Endometrial microvascular endothelial cells (primary cell): ENCODE measurements around the gene SLC16A7. TPM values are rescaled to one million over a fixed set of nuclear protein-coding genes. Genes with fewer than 3 reads are reported as not detected.

Source experiments
- in situ Hi-C: cut with HindIII; loops from 2 replicates; pipeline ENCODE4 v1.10.0; 2017; ENCODE audit warnings: low sequenced_read_pairs, low pct_unique_long_range_greater_than_20kb; ENCODE audit errors: inconsistent ontology term
- total RNA-seq: library from RNA; depleted of rRNA; stranded (reverse); fragments of >200 nt; gene quantifications from one replicate; pipeline ENCODE4 v1.2.3, GENCODE V29; 2015; ENCODE audit errors: inconsistent ontology term

SLC16A7 gene
- total RNA-seq, 1 donor from 2014 or later, result 9.5 TPM

DNA sequence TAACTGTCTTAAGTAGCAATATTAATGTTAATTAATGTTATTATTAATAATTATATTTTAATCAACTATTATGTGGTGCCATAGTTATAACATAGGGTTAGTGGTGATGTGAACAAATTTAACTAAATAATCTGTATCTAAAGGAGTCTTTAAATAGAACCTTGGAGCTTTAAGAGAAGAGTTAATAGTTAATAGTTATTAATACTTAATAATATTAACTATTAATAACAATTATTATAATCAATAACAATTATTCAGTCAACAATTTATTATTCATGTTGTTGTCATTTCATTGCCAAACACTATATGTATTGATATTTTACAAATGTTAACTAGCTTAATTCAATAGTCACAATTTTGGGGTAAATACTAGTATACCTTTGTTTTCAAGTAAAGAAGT is 58.2 kb downstream of the SLC16A7 start:
- in situ Hi-C loops, result no loop called here

DNA sequence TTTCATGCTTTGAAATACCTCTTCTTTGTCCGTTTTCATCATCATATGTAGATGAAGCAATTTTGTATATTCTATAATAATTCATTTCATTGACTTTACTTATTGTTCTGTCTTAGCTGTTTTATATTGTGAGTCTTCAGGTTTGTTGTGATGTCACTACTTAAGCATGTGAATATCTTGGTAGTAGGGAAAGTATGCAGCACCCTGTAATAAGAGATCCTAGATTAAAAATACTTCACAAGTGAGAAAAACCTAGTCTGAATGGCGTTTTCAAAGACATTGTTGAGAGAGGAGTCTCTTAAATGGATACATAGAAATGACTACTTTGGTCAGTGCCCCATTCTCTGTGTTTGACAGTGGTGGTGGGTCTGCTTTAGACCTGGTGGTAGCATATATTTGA is 61.4 kb downstream of the SLC16A7 start:
- in situ Hi-C loops, result no loop called here

DNA sequence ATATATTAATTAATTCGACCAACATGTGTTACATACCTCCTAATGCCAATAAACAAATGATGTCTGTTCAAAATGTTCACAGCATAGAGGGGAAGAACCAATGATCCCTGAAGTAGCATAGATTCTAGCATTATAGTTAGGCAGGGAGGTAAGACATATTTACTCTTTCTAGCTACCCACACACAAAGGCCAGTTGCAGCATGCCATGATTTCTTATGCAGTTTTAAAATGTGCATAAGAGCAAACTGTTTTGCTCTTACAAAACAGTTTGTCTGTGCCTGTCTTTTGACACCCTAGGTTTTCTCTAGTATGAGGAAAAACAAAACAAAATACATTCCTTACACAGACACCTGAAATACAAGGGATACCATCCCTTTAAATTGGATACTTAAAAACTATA is 61.9 kb downstream of the SLC16A7 start:
- in situ Hi-C loops, result no loop called here

DNA sequence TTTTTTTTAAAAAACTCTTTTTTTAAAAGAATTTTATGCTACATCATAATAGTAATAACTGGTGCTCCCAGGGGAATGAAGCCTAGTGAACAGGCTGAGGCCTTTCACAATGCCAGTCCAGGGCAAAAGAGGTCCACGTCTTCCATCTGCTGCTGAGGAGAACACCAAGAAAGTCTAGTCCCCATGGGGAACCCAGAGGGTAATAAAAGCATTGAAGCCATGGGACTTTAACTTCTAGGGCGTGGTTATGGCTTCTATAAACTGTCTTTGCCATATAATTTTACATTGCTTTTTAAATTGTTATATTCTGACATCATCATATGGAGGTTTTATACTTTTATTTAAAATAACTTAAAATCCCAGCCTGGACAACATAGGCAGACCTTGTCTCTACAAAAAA is 64.3 kb downstream of the SLC16A7 start:
- in situ Hi-C loops, result no loop called here

DNA sequence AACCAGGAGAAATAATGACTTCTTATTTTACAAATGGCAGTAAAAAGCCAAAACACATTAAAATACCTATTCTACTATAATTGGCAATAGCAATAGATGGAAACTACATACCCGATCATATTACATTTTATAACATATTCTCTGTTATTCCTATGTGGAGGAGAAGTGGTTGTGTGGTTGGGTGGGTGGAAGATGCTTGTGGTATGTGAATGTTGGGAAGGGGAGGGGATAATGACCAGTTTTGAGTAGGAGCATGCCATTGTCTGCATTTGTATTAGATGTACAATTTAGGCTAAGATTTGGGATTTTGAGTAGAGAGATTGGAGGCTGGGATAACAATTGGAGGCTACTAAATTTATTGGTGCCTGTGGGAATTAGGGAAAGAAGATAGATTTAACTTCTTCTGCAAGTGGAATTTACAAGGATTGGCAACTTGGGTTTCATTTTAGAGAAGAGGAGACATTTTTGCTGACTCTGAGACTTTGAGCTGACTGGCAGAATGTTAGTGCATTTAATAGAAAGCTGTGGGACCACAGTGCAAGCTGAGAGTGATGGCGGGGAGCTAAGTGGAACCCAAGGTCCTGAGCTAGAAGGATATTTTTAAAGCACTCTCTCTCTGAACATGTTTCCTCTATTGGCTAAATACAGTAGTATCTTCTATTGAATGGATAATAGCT is 65.2 kb downstream of the SLC16A7 start:
- in situ Hi-C loops, result no loop called here

DNA sequence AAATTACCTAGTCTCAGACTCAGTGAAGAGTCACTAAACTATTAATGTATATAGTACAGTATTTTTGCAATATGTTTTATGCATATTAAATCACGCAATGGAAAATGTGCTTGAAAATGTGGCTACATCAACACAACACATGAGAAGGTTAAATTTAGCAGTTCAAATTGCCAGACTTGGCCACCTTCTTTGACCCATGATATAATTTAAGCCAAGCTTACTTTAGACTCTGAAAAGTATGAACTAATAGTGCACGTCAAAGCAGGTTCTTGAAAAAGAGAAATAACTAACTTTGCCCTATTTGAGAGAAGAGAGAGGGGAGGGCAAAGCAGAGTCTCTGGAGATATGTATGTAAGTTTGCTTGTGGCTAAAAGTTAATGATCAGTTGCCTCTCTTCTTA is 68.7 kb downstream of the SLC16A7 start:
- in situ Hi-C loops, result no loop called here

DNA sequence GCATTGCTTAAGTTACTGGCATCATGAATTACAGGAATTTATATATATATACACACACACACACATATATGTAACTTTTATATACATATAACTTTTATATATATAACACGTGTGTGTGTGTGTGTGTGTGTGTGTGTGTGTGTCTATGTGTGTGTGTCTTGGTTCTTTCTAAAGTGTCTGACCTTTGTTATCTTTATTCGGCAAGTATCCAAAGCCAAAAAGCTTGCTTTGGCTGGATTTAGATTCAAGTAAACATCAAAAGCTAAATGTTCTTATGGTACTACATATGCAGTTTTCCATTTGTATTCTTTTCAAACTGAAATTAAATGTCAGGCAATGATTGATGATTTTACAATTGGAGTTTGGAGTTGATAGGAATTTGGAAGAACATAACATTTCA is 69.9 kb downstream of the SLC16A7 start:
- in situ Hi-C loops, result no loop called here

DNA sequence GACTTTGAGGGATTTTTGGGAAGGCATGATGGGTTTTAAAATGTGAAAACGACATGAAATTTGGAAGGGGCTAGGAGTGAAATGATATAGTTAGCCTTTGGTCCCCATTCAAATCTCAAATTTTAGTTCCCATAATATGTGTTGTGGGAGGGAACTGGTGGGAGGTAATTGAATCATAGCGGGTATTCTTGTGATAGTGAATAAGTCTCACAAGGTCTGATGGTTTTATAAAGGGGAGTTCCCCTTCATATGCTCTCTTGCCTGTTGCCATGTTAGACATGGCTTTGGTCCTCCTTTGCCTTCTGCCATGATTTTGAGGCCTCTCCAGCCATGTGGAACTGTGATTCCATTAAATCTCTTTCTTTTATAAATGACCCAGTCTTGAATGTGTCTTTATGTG is 72.8 kb downstream of the SLC16A7 start:
- in situ Hi-C loops, result no loop called here

DNA sequence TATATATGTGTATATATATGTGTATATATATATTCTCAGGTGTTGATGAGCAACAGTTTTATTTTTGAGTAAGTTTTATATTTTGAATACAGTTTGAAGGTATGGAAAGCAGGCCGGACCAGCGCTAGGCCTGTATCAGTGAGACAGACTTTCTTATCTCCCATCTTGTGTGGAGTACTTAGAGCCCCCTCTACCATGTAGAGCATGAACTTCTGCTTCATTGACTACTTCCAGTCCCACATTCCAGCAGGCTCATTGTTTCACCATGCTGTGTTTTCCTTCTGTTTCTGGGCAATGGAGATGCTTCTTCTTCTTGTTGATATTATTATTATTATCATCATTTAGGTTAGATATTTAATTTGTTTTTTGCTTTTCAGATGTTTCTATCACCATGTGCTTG is 76.4 kb downstream of the SLC16A7 start:
- in situ Hi-C loops, result no loop called here

DNA sequence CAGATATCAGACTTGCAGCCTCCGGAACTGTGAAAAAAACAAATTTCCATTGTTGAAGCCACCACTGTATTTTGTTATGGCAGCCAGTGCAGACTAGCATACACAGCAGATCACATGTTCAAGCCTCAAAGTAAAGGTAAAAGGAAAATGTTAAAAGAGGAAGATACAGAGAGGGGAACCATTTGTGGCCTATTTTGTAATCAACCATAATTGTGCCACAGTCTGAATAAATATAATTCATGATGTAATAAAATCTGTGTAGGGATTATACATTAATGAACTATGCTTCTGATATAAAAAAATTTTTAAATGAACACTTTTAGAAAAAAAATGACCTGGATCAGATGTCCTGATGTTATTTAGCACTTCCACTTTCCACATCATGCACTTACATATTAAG is 79.6 kb downstream of the SLC16A7 start:
- in situ Hi-C loops, result no loop called here

DNA sequence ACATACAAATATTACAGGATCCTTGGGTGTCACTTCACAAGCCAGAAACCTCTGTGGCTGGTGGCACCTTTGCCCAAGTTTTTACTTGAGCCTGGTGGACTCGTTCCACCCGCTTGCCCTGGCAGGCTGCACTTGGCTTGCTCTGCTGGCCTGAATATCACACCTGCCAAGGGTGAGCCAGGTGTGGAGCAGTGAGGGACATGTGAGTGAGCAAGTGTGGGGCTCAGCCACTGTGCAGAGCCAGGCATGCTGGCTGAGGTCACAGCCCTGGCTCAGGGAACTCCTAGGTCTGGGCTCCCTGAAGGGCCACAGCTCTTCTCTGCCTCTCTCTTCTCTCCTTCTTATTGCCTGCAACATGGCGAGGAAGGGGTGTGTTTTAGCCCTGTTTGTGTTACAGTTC is 82.0 kb downstream of the SLC16A7 start:
- in situ Hi-C loops, result no loop called here

DNA sequence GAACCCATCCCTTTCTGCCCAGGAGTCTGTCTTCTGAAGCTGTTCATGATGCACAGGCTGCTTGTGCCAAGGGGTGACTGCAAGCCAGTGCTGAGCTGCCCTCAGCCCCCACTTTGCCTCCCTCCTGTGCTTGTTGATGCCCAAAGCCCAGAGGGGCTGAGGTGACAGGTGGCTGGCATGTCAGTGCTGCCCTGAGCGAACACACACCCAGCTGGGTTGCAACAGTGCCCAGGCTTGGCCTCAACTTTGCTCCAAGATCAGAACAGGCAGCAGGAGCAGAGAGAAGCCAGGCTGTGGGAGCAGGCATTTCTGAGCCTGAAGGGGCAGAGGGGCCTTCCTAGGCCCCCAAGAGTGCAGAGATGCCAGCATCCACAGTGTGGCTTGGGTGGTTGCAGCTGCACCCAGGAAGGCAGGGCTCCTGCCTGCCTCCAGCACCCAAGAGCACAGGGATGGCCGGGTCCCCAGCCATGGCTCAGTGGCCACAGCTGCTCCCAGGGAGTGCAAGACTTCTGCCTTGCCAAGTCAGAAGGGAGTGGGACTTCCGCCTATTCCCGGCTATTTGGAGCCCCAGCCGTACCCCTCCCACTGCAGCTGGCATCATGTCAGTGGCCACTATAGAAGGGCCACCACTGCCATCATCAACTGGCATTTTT is 83.1 kb downstream of the SLC16A7 start:
- in situ Hi-C loops, result no loop called here

DNA sequence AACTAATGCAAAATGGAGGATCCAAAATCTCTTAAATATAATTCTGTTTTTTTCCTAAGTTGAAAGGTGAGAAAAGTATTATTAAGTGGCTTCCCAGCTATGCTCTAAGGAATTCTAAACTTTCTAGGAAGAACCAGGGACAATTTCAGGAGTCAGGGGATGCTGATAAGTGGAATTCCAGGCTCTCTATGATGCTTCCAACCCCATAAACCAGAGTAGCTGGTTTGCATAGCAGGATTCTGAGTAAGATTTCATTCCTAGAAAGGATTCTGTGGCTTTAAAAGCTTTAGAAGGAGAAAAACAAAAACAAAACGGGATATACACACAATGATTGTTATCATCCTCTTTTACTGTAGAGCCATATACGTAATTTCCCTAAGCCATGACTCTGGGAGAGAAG is 93.9 kb downstream of the SLC16A7 start:
- in situ Hi-C loops, result no loop called here

DNA sequence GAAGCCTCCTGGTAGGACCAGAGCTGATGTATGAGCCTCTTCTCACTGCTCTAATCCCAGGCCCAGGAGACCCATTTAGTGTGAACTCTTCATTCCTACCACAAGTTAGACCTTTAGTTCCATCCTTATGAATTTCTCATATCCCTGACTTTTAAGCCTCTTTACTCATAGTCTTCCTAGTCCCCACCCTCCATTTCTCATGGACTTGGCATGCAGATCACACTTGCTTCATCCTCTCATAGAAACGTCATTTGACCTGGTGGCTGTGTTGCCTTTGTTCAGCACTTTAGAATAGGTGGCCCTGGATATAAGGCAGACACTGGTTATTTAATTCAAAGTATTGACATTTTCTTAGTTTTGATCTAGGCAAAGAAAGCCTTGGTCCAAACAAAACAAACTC is 99.5 kb downstream of the SLC16A7 start:
- in situ Hi-C loops, result no loop called here

DNA sequence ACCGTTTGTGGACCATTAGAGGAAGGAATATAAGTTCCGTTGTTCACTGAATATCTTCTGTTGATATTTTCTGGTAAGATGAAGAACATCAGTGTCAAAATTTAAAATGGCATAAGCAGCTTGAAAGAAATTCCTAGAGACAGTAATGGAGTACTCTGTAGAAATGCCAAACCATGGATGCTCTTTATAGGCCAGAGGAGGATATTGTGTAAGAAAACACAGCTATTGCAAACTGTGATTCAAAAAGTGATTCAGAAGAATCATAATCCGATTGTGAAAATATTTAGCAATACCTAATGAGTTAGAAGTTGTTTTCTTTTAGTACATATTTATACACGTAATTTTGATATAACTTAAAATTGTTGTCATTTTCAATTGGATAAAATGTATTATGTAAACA is 102.8 kb downstream of the SLC16A7 start:
- in situ Hi-C loops, result no loop called here

DNA sequence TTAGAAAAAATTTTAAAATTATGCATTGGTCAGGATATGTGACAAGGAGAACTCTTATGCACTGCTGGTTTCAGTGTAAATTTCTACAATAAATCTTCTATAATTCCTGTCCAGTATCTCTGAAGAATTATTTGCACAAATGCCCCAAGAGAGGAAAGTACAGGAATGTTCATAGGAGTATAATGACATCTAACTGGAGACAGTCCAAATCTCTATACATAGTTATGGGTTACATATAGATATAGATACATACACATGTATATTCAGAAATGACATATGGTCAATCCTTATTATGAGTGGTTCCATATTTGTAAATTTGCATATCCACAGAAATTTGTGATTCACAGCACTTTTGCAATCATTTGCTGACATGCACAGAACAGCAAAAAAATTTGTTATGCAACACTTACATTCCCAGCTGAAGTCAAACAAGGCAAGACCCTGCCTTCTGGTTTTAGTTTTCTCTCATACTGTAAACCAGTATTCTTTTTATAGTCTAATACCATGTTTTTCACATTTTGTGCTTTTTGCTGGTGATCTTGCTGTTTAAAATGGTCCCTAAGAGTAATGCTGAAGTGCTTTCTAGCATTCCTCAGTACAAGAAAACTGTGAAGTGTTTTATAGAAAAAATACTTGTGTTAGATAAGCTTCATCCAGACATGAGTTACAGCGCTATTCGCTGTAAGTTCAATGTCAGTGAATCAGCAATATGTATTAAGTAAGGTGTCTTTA is 103.8 kb downstream of the SLC16A7 start:
- in situ Hi-C loops, result no loop called here

DNA sequence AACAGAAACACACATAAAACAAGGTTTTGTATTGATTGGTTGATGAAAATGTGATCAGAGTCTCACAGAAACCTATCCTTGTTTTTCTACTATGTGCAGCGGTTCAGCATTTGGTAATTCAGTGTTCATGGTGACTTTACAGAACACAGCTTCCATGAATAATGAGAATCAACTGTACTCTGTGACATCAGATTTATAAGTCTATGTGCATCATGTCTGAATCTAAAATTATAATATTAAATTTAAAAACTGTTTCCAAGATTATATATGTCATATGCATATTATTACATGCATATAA is 104.3 kb downstream of the SLC16A7 start:
- in situ Hi-C loops, result no loop called here

DNA sequence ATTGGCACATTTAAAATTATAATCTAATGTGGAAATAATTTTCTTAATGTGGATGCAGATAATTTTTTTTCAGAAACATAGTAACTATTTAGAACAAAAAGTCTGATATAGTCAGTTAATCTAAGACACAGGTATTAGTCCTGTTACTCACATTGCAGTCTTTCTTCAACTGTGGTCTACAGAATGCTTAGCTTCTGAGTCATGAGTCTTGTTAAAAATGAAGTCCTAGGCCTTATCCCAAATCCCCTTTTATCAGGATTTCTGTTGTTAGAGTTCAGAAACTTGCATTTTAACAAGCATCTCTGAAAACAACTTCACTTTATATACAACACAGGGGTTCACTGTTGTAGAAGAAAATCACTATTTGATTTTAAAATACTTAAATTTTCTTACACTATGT is 112.2 kb downstream of the SLC16A7 start:
- in situ Hi-C loops, result no loop called here

DNA sequence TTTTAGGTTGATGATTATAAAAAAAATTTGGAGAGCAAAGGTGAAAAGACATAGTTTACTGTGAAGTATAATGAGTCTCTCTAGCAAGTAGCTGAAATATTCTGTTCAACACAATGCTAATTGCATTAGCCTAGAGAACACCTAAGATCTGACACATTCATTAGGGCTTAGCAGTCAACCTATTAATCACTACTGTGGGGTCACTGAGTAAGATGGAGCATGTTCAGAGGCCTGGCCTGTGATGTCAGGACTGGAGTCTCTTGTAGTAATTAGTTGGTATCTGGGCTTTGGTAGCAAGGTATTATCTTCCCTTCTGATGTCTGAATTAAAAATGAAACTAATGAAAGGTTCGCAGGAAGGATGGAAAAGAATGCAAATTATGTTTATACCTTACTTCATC is 112.7 kb downstream of the SLC16A7 start:
- in situ Hi-C loops, result no loop called here

DNA sequence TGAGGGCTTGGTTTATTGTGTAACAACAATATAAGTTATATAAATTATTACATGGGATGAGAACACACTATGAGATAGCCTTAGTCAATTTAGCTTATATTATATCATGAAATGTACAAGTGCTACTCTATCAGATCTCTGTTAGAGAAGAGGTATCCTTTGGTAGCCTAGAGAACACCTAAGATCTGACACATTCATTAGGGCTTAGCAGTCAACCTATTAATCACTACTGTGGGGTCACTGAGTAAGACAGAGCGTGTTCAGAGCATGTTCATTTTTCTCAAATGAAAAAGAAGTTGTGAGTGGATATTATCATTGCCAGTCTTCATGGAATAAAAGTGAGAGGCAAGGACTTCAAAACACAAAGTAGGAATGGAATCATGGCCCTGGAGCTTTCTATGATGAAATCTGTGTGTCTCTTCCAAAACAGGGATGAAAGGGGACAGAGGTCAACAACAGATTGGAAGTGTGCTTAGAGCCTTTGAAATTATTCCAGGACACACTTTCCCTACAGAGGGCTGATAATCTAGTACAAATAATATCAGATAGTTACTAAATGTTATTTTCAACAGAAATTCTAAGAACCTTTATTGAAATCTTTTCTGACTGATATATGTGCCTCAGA is 114.3 kb downstream of the SLC16A7 start:
- in situ Hi-C loops, result no loop called here
